ENCODE measurements around the gene ANO6.

GRCh38 chr12:45462506-45462905 is 246.6 kb downstream of the ANO6 start:
- no peak for TF ChIP-seq CTCF (IDR thresholded peaks at IDR 0.05)
- no peak for TF ChIP-seq SP1 (CRISPR knock-in tag; conservative IDR thresholded peaks at IDR 0.05)
- TF ChIP-seq USF2 (CRISPR knock-in tag; IDR thresholded peaks at IDR 0.05) = no peak
- no peak for TF ChIP-seq SOX15 (CRISPR knock-in tag; IDR thresholded peaks at IDR 0.05)
- TF ChIP-seq E2F1 (CRISPR knock-in tag; IDR thresholded peaks at IDR 0.05) = no peak
- no peak for TF ChIP-seq MAX (CRISPR knock-in tag; IDR thresholded peaks at IDR 0.05)

Measured in WTC11 (cell line).